A673 (cell line): ENCODE data around the gene DMRT2.

Experiments used
- EZH2 ChIP-seq: fragments of 200-600 bp; sonication (generic); IDR thresholded peaks from 2 replicates; pipeline ENCODE4 v1.6.1; 2017; ENCODE audit warnings: borderline replicate concordance, low read depth, mild to moderate bottlenecking, mixed read lengths, antibody characterized with exemption, low read length; ENCODE audit not compliant: poor library complexity, severe bottlenecking
- TF ChIP-seq, protein P1 (sequence below): fragments of 300-800, 200-600 bp; sonication (generic); conservative IDR thresholded peaks from 2 replicates; pipeline ENCODE4 v1.5.1; 2017; ENCODE audit warnings: low read depth, mild to moderate bottlenecking, antibody characterized with exemption, low read length, moderate library complexity, mixed read lengths

DNA sequence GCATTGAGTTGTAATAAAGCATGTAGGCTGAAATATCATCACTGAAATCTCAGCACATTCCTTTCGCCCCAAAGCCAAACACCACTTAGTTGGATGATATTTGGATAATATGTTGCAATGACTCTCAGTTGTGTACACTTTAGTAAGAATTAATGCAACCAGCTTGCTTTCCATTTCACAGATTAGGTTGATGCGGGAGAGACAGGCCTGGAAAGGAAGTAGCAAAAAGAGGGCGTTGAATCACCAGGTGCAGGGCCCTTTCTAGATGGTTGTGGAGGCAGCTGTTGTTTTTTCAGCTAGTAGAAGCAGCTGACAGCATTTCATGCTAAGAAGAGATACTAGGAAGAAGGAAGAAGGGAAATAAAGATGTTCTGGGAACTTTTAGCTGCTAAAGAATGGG is 42.8 kb upstream of the DMRT2 start:
- TF ChIP-seq, protein P1, sequence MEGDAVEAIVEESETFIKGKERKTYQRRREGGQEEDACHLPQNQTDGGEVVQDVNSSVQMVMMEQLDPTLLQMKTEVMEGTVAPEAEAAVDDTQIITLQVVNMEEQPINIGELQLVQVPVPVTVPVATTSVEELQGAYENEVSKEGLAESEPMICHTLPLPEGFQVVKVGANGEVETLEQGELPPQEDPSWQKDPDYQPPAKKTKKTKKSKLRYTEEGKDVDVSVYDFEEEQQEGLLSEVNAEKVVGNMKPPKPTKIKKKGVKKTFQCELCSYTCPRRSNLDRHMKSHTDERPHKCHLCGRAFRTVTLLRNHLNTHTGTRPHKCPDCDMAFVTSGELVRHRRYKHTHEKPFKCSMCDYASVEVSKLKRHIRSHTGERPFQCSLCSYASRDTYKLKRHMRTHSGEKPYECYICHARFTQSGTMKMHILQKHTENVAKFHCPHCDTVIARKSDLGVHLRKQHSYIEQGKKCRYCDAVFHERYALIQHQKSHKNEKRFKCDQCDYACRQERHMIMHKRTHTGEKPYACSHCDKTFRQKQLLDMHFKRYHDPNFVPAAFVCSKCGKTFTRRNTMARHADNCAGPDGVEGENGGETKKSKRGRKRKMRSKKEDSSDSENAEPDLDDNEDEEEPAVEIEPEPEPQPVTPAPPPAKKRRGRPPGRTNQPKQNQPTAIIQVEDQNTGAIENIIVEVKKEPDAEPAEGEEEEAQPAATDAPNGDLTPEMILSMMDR, result no peak
- TF ChIP-seq EZH2, result no peak
